ENCODE results near the gene LIME1.

Gene LIME1

DNA sequence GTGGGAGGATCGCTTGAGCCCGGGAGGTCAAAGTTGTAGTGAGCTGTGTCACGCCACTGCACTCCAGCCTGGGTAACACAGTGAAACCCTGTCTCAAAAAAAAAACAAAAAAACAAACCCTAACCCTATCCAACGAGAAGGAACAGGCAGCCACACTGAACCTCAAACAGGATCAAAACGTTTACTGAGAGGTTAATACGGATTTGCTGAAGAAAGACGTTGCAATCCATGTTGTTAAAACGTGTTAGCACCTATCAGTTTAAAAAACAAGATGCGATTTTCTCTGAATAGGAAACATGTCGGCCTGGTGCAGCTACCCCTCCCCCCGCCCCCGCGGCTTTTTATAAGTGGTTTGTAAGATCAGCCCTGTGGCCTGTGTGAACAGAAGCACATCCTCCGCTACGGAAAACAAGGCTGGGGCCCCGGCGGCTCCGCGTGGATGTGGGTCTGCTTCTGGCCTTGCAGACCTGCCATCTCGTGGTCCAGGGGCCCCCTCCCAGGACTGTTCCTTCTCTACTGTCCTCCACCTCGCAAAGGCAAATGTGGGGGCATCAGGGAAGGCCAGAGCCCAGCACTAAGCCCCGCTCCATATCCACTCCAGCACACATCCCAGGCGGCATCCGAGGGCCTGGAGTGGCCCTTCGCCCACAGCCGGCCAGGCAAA, 14.5 kb downstream of the LIME1 start:
- peak; percentile 41 for DNase-seq (ENCODE audit: low read depth)

DNA sequence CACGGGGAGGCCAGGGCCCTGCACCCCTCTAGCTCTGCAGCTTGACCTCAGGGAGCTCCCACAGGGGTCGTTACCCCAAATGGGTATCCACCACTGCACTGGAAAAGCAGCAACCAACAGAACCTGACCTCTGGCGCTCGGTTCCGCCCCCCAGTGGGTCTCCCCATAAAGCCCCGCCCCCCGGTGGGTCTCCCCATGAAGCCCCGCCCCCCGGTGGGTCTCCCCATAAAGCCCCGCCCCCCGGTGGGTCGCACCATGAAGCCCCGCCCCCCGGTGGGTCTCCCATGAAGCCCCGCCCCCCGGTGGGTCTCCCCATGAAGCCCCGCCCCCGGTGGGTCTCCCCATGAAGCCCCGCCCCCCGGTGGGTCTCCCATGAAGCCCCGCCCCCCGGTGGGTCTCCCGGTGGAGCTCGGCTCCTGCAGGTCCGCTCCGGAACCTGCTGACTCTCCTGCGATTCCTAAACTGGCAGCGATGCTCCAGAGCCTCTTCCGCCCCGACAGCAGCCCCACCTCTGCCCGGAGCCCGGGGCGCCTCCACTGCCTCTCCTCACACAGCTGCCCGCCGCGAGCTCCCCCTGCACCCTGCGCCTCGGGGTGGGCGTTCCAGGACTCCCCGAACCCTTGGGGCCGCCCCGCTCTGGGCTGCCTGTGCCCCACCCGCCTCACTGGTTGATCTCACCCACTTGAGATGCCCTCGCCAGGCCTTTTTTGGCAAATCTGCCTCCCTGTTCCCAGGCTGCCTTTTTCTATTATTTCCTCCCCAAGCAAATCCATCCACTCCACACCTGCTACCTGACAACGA, 15.2 kb downstream of the LIME1 start:
- DNase-seq (ENCODE audit: low read depth) = no peak

DNA sequence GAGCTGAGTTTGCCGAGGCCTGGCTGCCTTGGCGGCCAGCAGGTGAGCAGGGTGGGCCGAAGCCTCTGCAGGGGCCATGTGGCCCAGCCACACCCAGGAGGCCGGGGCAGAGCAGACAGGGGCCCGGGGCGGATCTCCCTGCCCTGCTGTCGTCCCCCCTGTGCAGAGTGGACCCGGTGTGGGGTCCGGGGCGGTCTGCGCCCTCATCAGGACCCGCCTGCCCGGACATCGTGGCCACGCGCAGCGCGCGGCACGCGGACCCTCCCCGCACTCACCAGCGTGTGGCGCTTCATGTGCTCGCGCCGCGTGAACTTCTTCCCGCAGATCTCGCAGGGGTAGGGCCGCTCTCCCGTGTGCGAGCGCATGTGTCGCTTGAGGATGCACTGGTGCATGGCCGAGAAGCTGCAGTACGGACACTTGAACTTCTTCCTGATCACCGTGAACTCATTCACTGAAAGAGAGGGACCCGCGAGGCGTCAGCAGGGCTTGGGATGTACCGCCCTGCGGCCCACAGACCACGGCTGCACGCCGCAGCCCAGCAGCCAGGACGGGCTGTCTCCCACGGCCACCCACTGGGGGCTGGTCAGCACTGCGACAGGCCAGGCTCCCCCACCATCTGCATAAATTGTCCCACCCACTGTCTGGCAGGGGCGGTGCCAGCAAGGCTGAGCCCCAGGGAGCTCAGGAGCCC, 16.1 kb downstream of the LIME1 start:
- DNase-seq (ENCODE audit: low read depth) = no peak

DNA sequence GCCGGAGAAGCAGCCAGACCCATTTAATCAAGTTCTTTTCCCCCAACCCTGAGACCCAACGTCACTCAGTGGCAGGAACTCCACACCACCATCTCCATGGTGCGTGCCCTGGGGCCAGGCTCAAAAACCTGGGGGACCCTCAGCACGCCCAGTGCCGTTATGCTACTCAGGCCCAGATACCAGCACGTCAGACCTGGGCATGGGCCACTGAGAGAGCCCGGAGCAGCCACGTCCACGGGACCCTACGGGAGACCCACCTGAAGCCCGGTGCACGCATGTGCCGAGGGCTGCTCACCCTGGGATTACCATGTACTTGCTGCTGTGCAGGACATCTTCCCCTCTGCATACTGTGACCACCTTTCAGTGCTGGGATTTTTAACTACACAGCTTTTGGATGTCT, 16.9 kb downstream of the LIME1 start:
- DNase-seq (ENCODE audit: low read depth) = no peak

DNA sequence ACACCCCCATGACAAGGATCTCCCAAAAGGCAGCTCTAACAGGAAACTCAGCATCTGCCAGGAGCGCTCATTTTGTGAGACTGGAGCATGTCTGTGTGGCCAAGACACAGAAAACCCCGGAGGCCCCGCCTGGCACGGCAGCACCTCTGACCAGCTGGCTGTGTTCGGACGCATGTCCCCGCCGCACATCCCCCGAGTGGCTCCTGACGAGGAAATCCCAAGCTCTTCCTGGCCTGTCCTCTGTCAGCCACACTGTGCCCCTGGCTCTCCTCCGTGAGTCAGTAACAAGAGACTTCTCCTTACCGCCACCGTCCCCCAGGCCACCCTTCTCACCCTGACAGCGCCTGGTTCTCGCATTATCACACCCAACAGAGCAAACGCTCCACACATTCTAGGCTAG, 17.5 kb downstream of the LIME1 start:
- no peak for DNase-seq (ENCODE audit: low read depth)

DNA sequence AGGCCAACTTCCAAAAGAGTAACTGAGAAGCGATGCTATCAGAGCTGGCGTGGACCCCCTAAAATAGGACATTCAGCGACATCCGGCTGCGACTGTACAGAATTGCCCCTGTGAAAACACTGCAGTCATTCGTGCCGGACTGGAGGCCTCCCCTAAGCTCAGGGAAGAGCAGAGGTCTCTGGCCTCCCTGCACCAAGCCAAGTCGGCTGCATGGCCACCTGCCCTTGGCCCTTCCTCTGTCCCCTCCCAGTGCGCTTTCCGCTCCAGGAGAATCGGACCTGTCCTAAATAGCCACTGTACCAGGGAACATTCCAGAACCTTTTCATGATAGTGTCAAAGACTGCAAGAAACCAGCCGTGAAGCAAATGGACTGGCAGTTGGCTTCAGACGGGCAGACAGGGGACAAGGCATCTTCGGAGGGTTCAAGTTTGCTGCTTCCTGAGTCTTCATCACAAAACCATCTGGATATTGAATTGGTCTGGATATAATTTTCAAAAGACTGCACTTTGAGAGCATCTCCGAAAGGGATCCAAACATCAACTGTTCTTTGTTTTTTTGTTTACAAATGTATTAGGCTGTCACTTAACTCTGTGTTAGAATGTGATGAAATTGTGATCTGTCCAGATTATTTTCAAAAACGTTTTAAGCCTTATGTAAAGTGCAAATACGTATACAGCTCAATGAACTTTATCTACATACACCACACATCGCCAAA, 19.6 kb downstream of the LIME1 start:
- DNase-seq (ENCODE audit: low read depth) = no peak

DNA sequence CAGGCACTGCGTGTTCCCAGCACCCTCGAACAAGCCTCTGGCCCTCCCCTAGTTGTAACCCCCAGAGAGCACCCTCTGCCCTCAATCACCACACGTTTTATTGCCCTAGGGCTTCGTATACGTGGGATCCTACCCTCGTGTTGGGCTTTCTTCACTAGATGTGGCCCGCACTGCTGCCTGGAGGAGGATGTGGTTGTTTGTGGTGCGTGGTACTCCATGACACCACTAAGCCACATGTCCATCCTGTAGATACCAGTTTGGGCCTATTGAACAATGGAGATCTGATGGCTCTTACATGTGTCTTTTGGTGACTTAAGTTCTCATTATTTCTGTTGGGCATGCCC, 20.2 kb downstream of the LIME1 start:
- DNase-seq (ENCODE audit: low read depth) = no peak

DNA sequence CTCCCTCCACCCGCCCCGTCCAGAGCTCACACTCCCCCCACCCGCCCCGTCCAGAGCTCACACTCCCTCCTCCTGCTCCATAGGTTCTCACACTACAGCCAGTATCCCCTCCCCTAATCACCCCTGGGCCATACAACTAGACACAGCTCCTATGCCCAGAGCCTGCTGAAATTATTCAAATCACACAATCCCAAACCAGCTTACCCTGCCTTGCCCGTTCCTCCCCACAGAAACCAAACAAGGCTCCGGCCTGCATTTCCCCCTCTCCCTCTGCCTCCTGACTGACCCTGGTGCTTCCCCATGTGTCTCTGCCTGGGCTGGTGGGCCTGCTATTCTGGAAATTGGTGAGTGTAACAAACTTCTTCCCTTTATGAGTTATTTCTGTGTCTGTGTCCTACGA, 21.7 kb downstream of the LIME1 start:
- no peak for DNase-seq (ENCODE audit: low read depth)

DNA sequence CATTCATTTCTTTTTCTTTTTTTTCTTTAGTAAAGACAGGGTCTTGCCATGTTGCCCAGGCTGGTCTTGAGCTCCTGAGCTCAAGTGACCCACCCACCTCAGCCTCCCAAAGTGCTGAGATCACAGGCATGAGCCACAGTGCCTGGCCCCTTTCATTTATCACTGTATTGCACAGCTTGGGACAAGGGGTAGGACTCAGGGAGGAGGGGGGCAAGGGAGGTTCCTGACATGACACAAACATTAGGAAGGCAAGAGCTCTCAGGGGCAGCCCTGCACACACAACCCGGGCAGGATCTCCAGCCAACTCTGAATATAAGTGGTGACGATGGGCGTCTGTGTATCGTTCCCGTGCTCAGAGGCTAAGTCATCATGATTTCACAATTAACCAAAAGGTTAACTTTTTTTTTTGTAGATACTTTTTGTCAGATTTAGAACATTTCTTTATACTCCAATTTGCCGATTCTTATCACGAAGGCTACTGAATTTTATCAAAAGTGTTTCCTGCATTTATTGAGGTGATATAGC, 23.0 kb downstream of the LIME1 start:
- no peak for DNase-seq (ENCODE audit: low read depth)

DNA sequence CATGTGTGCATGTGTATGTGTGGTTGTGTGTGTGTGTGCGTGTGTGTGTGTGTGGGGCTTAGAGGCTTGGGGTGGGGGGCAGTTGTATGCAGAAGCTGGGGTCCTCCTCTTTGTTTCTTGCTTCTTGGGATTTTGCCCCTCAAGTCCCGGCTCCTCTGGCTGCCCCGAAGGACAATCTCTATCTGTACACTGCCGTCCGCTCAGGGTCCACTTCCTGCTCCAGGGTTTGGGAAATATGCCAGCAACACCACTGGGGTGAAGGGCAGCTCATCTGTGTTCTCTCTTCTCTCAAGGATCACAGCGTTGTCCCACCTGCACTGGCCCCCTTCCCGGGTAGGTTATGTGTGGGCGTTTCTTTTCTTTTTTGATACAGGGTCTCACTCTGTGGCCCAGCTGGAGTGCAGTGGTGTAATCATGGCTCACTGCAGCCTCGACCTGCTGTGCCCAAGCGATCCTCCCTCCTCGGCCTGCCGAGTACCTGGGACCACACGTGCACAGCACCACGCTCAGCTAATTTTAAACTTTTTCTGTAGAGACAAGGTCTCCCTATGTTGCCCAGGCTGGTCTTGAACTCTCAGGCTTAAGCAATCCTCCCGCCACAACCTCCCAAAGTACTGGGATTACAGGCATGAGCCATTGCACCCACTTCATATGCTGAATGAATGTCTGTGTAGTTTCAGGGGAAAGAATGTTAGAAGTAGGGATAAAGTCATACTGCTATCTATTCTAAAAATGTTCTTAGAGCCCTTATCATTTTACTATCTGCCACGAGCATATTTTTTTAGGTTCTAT, 28.8 kb downstream of the LIME1 start:
- DNase-seq (ENCODE audit: low read depth) = no peak

DNA sequence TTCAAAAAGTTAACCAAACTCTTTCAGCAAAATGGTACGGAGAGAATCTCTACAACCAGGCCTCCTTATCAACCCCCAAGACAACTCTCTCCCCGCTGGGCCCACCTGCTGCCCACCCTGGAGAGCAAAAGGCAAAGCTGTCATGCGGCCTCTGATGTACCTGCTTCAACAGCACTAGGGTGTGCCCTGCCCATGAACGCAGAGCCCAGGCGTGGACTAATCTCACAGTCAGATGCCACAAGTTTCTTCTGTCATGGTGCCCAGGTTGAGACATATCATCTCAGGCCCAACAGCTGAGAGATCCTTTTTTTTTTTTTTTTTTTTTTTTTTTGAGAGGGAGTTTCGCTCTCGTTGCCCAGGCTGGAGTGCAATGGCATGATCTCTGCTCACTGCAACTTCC, 29.4 kb downstream of the LIME1 start:
- no peak for DNase-seq (ENCODE audit: low read depth)

DNA sequence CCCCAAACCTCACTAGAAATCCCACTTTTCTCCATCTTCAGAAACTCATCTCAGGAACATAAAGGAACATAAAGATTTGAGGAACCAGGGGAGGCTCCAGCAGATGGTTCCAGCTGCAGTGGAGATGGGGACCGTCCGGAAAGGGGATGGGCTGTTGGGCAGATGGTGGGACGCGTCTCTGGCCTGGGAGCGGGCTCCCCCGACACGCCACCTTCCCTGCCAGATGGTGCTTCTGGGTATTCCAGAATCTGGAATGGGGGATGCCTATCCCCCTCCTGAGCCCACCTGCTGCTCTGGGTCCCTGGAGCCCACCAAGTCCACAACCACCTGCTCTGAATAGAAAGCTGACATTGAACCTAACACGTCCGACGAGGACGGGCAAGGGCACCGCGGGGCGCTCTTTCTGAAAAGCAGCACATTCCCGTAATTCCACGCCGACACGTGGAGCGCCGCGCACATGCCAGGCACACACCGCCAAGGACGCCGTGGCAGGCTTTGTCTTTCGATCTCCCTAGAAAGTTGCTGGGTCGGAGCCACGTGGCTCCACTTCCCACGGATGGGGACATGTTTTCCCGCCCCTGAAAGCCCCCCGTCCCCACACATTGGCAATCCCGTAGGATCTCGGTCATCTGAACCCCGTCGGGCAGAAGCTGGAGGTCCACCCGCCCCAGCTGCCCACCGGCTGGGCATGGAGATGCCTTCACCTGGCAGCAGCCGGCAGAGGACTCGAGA, 30.4 kb downstream of the LIME1 start:
- DNase-seq (ENCODE audit: low read depth) = no peak

DNA sequence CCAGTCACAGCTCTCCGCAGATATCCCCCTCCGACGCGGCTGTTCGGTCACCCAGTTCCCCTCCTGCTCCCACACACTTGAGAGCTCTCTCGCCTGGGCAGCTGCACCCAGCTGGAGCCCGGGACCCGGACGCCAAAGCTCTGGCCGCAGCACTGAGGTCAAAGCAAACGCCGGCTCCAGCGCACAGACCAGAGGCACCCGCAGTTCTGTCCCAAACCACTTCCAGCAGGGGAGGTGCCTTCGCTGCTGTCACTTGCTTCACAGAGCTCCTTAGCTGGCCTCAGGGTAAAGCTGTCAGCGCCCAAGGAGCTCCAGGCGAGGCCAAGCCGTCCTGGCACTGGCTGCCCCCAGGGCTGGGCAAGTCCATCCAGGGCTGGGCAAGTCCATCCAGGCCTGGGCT, 31.0 kb downstream of the LIME1 start:
- no peak for DNase-seq (ENCODE audit: low read depth)

DNA sequence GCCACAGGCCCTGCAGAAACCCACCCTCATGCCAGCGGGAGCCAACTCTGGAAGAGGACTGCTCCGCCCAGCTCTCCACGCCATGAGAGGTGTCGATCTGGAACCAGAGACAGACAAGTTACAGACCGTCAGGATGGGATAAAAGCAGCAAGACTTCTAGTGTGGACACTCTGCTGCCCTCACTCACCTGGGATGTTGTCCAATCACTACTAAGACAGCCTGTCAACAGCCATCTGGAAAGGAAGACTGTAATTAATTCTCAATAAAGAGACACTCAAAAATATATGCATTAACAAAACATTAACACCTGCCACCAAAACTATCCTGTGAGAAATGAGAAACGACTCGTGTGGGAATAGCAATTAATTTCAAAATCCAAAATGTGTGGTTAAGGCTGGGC, 31.4 kb downstream of the LIME1 start:
- DNase-seq (ENCODE audit: low read depth) = no peak

DNA sequence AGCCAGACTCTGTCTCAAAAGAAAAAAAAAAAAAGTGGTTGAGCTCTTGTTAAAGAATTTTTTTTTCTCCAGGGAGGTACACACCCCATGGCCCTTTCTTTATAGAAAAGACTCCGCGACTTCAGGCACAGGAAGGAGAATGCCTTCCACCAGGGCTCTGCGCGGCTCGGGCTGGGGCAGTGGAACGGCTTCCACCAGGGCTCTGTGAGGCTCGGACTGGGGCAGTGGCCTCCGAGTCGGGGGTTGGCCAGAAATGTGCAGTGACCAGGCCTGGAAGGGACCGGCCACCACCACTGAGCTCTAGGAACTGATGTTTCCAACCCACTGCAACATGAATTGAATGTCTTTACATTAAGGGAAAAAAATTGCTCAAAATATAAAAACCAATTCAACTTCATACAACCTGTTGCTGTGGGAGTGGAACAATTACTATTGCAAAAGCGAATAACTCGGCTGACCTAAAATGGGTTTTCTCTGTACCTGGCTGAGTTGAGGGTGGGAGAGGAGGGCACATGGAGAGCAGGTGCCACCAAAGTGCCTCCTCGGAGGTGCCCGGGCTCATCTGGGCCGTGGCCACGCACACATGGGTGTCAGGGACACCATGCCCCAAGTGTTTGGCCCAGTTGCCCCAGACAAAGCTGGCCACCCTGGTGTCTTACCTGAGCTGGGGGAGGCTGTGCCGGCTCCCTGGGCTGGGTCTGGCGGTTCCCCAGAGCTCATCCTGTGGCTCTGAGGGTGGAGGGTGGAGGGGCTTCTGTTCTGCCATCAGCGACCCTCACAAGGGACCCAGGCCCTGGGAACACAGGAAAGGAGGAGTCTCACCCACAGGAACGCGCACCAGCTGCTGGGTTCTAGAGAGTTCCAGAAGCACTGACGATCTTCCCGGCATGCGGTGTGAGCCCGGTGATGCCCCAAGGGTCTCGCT, 32.4 kb downstream of the LIME1 start:
- no peak for DNase-seq (ENCODE audit: low read depth)

DNA sequence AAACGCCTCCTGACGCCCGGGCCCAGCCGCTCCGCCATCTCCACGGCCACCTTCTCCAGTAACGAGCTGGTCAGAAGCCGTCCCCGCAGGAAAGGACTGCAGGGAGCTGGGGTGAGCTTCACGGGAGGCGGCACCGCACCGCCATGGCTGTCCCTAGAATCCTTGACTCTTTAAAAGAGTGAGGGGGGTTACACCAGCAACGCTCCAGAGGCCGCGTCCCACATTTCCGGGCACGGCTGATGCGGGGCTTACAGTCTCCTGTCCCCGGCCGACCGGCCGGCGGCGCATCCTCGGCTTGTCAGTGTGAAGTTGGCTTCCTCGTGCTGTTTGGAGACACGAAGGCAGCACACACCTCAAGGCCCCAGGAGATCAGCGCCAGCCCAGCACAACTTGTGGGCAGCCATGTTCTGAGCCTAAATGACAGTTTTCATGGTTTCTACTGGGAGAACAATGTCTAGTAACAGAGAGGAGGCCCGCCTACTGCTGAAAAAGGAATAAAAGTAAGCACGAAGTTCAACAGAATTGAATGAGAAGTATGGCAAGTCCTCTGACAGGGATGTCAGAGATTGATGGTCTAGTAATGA, 33.5 kb downstream of the LIME1 start:
- DNase-seq (ENCODE audit: low read depth) = no peak

DNA sequence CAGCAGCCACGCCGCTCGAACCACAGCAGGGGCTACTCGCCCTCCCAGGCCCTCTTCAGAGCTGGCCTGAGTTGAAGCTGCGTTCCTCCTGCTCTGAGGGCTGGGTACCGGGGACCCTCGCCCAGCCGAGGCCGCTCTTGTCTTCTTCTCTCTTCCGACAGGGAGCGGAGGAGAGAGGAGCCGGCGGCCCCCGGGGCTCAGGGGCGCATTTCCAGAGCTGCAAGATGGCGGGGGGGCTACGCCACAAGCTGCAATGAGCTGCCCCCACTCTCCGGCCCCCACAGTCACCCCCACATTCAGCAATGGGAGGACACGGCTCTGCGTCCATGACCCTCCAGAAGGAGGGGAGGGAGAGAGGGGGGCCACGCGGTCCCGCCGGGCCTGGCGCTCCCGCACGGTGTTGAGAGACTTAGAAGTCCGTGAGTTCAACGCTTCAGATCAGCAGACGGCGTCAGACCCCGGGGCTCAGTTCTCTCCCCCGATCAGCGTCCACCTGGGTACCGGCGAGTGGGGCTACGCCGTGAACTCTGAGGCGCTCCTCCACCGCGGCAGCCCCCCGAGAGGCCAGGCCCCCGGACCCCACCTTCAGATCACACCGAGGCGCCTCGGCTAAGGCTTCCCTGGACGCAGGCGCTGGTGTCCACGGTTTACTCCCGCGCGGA, 34.7 kb downstream of the LIME1 start:
- no peak for DNase-seq (ENCODE audit: low read depth)

DNA sequence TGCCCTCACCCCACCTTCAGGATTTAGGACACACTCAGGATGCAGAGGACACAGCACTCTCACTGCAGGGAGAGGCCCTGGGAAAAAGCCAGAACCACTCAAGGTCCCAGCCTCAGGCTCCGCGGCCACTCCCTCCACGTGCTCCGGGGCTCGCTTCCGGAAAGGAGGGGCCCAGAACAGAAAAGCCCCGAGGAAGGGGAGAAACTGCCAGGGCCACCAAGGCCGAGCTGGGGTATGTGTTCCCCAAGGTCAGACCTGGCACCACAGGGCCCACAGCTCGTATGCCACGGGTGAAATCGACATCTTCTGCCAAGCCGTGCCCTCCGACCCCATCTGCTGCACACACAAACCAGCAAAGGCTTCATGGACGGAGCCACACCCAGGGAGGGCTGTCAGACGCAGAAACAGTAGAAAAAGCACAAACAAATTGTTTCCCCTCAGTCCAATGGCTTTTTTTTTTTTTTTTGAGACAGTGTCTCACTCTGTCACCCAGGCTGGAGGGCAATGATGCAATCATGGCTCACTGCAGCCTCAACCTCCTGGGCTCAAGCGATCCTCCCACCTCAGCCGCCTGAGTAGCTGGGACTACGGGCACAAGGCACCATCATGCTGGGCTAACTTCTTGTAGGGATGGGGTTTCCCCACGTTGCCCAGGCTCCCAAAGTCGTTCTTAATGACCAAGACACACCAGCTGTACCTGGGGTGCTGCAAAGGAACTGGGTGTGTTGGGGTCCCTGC, 36.5 kb downstream of the LIME1 start:
- no peak for DNase-seq (ENCODE audit: low read depth)
